Measurements from ENCODE around the gene C7. TPM values are rescaled to one million over a fixed set of nuclear protein-coding genes. Genes with fewer than 3 reads are reported as not detected.

The C7 gene
- total and polyA plus RNA-seq, 7 donors = 1.2 to 33.0 (median 4.2) TPM

- ATAC-seq (no peak), DNase-seq (no peak)
- WGBS, 3 donors = 28 to 36% (median 32%) methylated on average over 3 of the region's 3 CpGs
- H3K27ac ChIP-seq = no peak overlapping the region
- no peaks in the 10 kb centered on the region for H3K4me1 ChIP-seq
- intact Hi-C loops (cut with DNase I) = no loop called here
- no peak overlapping the region for H3K4me3 ChIP-seq
- no peaks in the 10 kb centered on the region for H3K36me3 ChIP-seq (ENCODE audit: insufficient read depth in 1 of 2, low read depth in 1 of 2)
- no peak for TF ChIP-seq CTCF (IDR thresholded peaks at IDR 0.05)
- H3K27me3 ChIP-seq (ENCODE audit: insufficient read depth in 3 of 3, low read length in 2 of 3) = peaks cover 0 to 4% (median 0%) of the 10 kb centered on the region in 3 donors
- H3K9me3 ChIP-seq = no peaks in the 10 kb centered on the region
These were observed 6.1 kb downstream of the C7 start for GRCh38 chr5:40915341-40915926.

- Histone ChIP-seq H3K4me3 (no peak overlapping the region), H3K27ac (no peak overlapping the region), H3K36me3 (ENCODE audit: insufficient read depth in 1 of 2, low read depth in 1 of 2) (no peaks in the 10 kb centered on the region), H3K4me1 (no peaks in the 10 kb centered on the region), H3K9me3 (no peaks in the 10 kb centered on the region), H3K27me3 (ENCODE audit: insufficient read depth in 3 of 3, low read length in 2 of 3) (peaks cover 0 to 4% (median 0%) of the 10 kb centered on the region in 3 donors)
- intact Hi-C loops (cut with DNase I) = no loop called here
- WGBS, 3 donors = 35 to 44% (median 44%) methylated on average over 4 of the region's 4 CpGs
- DNase-seq = no peak
- no peak for ATAC-seq
- no peak for TF ChIP-seq CTCF (IDR thresholded peaks at IDR 0.05)
These were observed 6.9 kb downstream of the C7 start for GRCh38 chr5:40916226-40916625.

- intact Hi-C loops (cut with DNase I) = no loop called here
- 51 to 62% (median 53%) methylated on average over 2 of the region's 2 CpGs for WGBS, 3 donors
- Histone ChIP-seq H3K9me3 (peaks cover 18% of the 10 kb centered on the region), H3K27ac (no peak overlapping the region), H3K4me1 (no peaks in the 10 kb centered on the region), H3K36me3 (ENCODE audit: insufficient read depth in 1 of 2, low read depth in 1 of 2) (no peaks in the 10 kb centered on the region), H3K4me3 (no peak overlapping the region), H3K27me3 (ENCODE audit: insufficient read depth in 3 of 3, low read length in 2 of 3) (no peaks in the 10 kb centered on the region)
- DNase-seq (no peak), ATAC-seq (no peak)
- no peak for TF ChIP-seq CTCF (IDR thresholded peaks at IDR 0.05)
These were observed 19.7 kb downstream of the C7 start for GRCh38 chr5:40928886-40929448.

- Histone ChIP-seq H3K36me3 (ENCODE audit: insufficient read depth in 1 of 2, low read depth in 1 of 2) (no peaks in the 10 kb centered on the region), H3K27ac (no peak overlapping the region), H3K27me3 (ENCODE audit: insufficient read depth in 3 of 3, low read length in 2 of 3) (no peaks in the 10 kb centered on the region), H3K9me3 (no peaks in the 10 kb centered on the region), H3K4me1 (no peaks in the 10 kb centered on the region), H3K4me3 (no peak overlapping the region)
- ATAC-seq (no peak), DNase-seq (no peak)
- intact Hi-C loops (cut with DNase I) = no loop called here
- no peak for TF ChIP-seq CTCF (IDR thresholded peaks at IDR 0.05)
- 64 to 67% (median 66%) methylated on average over 2 of the region's 2 CpGs for WGBS, 3 donors
These were observed 23.5 kb downstream of the C7 start for GRCh38 chr5:40932766-40933165.

GRCh38 chr5:40937075-40937474 is 27.8 kb downstream of the C7 start:
- TF ChIP-seq CTCF (IDR thresholded peaks at IDR 0.05) = no peak
- Histone ChIP-seq H3K4me1 (no peaks in the 10 kb centered on the region), H3K27me3 (ENCODE audit: insufficient read depth in 3 of 3, low read length in 2 of 3) (no peaks in the 10 kb centered on the region), H3K4me3 (no peak overlapping the region), H3K9me3 (no peaks in the 10 kb centered on the region), H3K36me3 (ENCODE audit: insufficient read depth in 1 of 2, low read depth in 1 of 2) (no peaks in the 10 kb centered on the region), H3K27ac (no peak overlapping the region)
- no peak for ATAC-seq
- no peak for DNase-seq
- 40 to 50% (median 47%) methylated on average over 1 of the region's 1 CpG for WGBS, 3 donors
- intact Hi-C loops (cut with DNase I) = no loop called here
